GM10266 (cell line): ENCODE measurements around the gene ITSN2.

Experiments used
- DNase-seq: peaks from one replicate; pipeline ENCODE4 v3.0.0; 2012; ENCODE audit errors: extremely low spot score
- CTCF ChIP-seq: IDR thresholded peaks from 2 replicates; pipeline ENCODE4 v1.5.1; 2012; ENCODE audit warnings: mild to moderate bottlenecking, low read depth; ENCODE audit not compliant: control insufficient read depth, insufficient read depth; ENCODE audit errors: missing control alignments

The ITSN2 gene

GRCh38 chr2:24158131-24158530, 202.2 kb downstream of the ITSN2 start:
- no peak for TF ChIP-seq CTCF
- no peak for DNase-seq

DNA sequence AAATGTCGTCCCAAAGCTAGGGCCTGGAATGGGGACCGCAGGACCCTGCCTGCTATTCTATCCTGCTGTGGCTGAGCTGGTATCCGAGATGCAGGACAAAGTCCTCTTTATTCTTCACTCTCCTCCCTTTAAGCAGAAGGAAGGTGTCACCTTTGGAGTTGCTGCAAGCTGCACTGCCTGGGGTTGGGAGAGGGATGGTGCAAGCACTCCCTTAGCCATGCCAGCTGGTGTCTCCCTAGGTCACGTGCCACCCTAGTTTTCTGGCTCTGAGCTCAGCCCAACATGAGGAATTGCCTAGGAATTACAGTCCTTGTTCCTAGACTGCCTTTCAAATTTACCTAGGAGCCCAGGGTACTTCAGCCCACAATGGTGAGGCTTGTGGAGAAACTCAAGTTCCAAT, 206.9 kb downstream of the ITSN2 start:
- no peak for TF ChIP-seq CTCF
- DNase-seq = no peak
